Nephron progenitor cell (in vitro differentiated cells): ENCODE results near the gene SCARF2.

Experiments
- DNase-seq: peaks from one replicate; pipeline ENCODE4 v3.0.0; 2021
- H3K27ac Mint-ChIP-seq: 2 replicates; pipeline ENCODE4 v1.8.0; 2021; ENCODE audit warnings: mild to moderate bottlenecking, moderate library complexity, mixed read lengths
- H3K27me3 Mint-ChIP-seq: 2 replicates; pipeline ENCODE4 v1.8.0; 2021; ENCODE audit warnings: mild to moderate bottlenecking, low read depth, mixed read lengths; ENCODE audit not compliant: poor library complexity
- H3K36me3 Mint-ChIP-seq: 2 replicates; pipeline ENCODE4 v1.8.0; 2021; ENCODE audit warnings: low read depth, mixed read lengths
- H3K4me1 Mint-ChIP-seq: 2 replicates; pipeline ENCODE4 v1.8.0; 2021; ENCODE audit warnings: mixed read lengths
- H3K4me3 Mint-ChIP-seq: 2 replicates; pipeline ENCODE4 v1.8.0; 2021; ENCODE audit warnings: mild to moderate bottlenecking, moderate library complexity, mixed read lengths
- H3K9me3 Mint-ChIP-seq: 2 replicates; pipeline ENCODE4 v1.8.0; 2021; ENCODE audit warnings: mild to moderate bottlenecking, moderate library complexity, mixed read lengths
- TF ChIP-seq, protein P1 (sequence below): fragments of 200-600 bp; sonication (generic); IDR thresholded peaks from 2 replicates; pipeline ENCODE4 v1.5.0; 2021; ENCODE audit warnings: antibody characterized with exemption

SCARF2 gene

GRCh38 chr22:20433686-20434241, 3.9 kb downstream of the SCARF2 start:
- no peaks in the 10 kb centered on the region for H3K9me3 Mint-ChIP-seq
- TF ChIP-seq, protein P1, sequence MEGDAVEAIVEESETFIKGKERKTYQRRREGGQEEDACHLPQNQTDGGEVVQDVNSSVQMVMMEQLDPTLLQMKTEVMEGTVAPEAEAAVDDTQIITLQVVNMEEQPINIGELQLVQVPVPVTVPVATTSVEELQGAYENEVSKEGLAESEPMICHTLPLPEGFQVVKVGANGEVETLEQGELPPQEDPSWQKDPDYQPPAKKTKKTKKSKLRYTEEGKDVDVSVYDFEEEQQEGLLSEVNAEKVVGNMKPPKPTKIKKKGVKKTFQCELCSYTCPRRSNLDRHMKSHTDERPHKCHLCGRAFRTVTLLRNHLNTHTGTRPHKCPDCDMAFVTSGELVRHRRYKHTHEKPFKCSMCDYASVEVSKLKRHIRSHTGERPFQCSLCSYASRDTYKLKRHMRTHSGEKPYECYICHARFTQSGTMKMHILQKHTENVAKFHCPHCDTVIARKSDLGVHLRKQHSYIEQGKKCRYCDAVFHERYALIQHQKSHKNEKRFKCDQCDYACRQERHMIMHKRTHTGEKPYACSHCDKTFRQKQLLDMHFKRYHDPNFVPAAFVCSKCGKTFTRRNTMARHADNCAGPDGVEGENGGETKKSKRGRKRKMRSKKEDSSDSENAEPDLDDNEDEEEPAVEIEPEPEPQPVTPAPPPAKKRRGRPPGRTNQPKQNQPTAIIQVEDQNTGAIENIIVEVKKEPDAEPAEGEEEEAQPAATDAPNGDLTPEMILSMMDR, result no peak
- peaks cover 87% of the 10 kb centered on the region for H3K27me3 Mint-ChIP-seq
- DNase-seq, result no peak
- H3K4me3 Mint-ChIP-seq, result no peak overlapping the region
- peaks cover 36% of the 10 kb centered on the region for H3K4me1 Mint-ChIP-seq
- H3K27ac Mint-ChIP-seq, result no peak overlapping the region
- peaks cover 8% of the 10 kb centered on the region for H3K36me3 Mint-ChIP-seq

GRCh38 chr22:20433191-20433590, 4.4 kb downstream of the SCARF2 start:
- Mint-ChIP-seq H3K4me3 (no peak overlapping the region), H3K36me3 (peaks cover 9% of the 10 kb centered on the region), H3K27me3 (peaks cover 87% of the 10 kb centered on the region), H3K4me1 (peaks cover 31% of the 10 kb centered on the region), H3K27ac (no peak overlapping the region), H3K9me3 (no peaks in the 10 kb centered on the region)
- no peak for DNase-seq
- TF ChIP-seq, protein P1, result no peak

DNA sequence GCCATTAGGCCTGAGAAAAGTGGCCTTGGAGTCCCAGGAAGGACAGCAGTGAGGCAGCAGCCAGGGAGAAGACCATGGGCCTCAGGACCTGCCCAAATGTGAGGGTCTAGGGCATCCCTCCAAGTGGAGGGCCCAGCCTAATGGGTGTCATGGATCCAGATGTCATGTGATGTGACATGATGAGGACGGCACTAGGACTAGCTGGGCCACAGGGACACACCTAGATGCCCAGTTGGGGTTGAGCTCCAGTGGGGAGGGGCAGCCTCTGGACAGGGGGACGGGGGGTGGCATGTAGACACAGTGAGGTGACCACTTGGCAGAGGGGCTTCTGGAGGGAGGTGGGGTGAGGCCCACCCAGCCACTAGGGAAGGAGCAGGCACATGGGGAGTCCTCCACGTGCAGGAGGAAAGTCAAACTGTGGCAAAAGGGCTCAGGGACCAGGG, 5.4 kb downstream of the SCARF2 start:
- H3K4me3 Mint-ChIP-seq, result peak overlapping the region; percentile 58
- no peaks in the 10 kb centered on the region for H3K9me3 Mint-ChIP-seq
- DNase-seq, result no peak
- TF ChIP-seq, protein P1, result no peak
- H3K36me3 Mint-ChIP-seq, result peaks cover 14% of the 10 kb centered on the region
- H3K27me3 Mint-ChIP-seq, result peaks cover 89% of the 10 kb centered on the region
- H3K27ac Mint-ChIP-seq, result no peak overlapping the region
- peaks cover 29% of the 10 kb centered on the region for H3K4me1 Mint-ChIP-seq

DNA sequence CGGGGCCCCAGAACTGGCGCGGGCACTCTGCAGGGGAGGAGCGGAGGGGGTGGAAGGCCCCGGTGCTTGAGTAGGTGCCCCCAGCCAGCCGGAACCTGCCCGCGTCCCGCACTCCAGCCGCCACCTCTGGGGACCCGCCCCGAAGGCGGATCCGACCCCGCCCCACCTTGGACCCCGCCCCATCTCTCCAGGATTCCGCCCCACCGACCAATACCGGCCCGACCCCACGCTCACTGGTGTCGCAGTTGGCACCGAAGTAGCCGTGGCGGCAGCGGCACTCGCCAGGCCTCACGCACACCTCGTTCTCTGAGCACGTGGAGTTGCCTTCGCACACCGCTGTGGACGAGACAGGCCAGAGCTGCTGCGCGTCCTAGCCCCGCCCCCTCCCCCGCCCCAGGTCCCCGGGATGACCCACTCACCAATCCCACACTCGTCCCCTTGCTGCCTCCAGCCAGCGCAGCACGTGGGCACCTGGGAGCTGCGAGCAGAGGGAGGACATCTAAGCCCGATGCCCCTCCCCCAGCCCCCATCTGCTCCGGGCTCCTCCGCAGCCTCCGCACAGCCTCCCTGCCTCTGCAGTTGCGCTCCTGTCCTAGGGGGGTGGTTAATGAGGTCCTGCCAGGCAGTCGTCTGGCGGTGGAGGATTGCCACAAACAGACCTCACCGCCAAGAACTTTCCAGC, 6.0 kb downstream of the SCARF2 start:
- H3K36me3 Mint-ChIP-seq, result peaks cover 18% of the 10 kb centered on the region
- no peak overlapping the region for H3K27ac Mint-ChIP-seq
- peak overlapping the region; percentile 63 for H3K4me3 Mint-ChIP-seq
- no peak for DNase-seq
- peaks cover 23% of the 10 kb centered on the region for H3K4me1 Mint-ChIP-seq
- peaks cover 89% of the 10 kb centered on the region for H3K27me3 Mint-ChIP-seq
- TF ChIP-seq, protein P1, result no peak
- no peaks in the 10 kb centered on the region for H3K9me3 Mint-ChIP-seq

GRCh38 chr22:20430720-20431510, 6.7 kb downstream of the SCARF2 start:
- peak; percentile 72 for DNase-seq
- TF ChIP-seq, protein P1, result peak; percentile 25
- no peak overlapping the region for H3K27ac Mint-ChIP-seq

More at GRCh38 chr22:20430720-20431510, 6.7 kb downstream of the SCARF2 start:
- Mint-ChIP-seq H3K36me3 (peaks cover 18% of the 10 kb centered on the region), H3K4me3 (peak overlapping the region; percentile 68), H3K9me3 (no peaks in the 10 kb centered on the region), H3K27me3 (peaks cover 87% of the 10 kb centered on the region), H3K4me1 (peaks cover 23% of the 10 kb centered on the region)
